GM19193 (cell line): ENCODE results near the gene ANKFY1.

Experiments
- POLR2A ChIP-seq: IDR thresholded peaks from 4 replicates; pipeline ENCODE4 v1.6.1; 2011; ENCODE audit not compliant: insufficient read depth, insufficient read length; ENCODE audit errors: extremely low read depth

ANKFY1 gene

DNA sequence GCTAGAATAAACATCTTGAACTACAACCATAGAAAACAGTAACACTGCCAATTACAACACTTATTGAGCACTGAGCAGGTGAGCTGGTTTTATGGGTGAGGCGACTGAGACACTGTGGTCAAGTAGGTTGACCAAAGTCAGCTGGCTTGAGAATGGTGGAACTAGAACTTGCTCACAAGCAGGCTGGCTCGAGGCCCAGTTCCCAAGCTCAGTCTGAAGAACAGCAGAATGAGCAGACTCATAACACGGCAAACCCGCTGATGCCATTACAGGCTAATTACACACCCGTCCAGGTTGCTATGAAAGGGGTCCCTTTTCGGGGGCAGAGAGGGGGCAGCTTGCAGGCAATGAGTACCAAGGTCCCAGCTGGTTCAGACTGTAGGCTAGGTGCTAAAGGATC lies 127.4 kb downstream of the ANKFY1 start:
- no peak for TF ChIP-seq POLR2A

DNA sequence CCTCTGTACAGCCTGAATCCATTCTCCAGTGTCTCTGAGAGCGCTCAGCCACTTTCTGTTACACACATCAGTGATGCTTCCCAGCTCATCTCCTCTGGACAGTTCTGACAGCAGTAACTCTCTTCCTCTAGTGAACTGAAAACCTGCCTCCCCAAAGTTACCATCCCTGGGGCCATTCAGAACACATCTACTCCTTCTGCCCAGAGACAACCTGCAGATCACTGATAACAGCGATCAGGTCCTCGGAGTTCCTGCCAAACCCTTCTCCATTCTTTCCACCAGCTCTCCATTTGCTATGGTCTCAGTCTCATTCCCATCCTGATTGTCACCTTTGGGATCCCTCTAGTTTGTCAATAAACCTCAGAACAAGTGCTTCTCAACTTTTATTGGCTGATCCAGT lies 128.3 kb downstream of the ANKFY1 start:
- TF ChIP-seq POLR2A = no peak

DNA sequence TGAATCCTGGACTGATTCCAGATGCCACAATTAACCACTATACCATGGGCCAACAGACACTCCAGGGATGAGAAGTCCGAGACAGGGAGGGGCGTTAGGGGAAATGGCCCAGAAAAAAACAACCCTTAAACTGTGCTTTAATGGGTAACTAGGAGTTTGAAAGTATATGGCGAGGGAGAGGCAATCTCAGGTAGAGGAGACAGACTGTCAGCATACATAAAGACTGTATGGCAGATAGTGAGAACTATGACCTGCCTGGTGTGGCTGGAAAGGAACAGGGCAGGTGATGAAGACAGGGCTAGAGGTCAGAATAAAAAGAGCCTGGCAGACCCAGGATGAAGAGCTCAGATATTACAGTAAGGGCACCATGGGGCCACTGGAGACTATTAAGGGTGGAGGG lies 129.1 kb downstream of the ANKFY1 start:
- TF ChIP-seq POLR2A = no peak

DNA sequence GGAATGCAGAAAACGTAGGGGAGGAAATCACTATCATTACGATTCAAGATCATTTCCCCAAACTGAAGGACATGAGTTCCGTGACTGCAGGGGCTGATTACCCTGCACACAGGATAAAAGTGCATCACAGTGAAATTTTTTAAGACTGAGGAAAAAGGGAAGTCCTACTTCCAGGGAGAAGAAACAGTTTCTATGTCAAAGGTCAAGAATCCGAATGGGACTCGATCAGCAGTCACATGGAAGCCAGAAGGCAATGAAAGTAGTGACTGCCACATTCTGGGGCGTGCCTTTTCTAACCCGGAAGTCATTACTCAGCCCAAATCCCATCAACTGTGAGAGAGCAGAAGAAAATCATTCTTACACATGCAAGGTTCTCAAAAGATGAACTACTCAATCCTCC lies 133.1 kb downstream of the ANKFY1 start:
- no peak for TF ChIP-seq POLR2A

- TF ChIP-seq POLR2A = no peak
Measured at GRCh38 chr17:4127555-4127954, 136.2 kb downstream of the ANKFY1 start.

DNA sequence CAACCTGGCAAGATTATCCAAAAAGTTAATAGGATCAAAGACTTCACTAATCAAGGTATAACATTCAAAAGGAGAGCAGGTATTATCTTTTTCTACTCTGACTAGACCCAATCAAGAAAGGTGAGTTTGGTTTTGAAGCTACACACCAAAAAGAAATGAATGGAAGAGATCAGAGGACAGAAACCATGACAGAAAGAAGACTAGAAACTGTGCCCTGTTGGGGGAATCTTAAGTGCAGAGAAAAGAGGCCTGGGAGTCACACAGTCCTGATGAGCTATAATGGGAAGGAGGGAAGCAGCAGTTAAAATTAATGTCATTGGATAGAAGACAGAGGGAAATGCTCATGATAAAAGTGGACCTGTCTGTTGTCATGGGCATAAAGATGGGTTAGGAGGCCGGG lies 138.2 kb downstream of the ANKFY1 start:
- no peak for TF ChIP-seq POLR2A

DNA sequence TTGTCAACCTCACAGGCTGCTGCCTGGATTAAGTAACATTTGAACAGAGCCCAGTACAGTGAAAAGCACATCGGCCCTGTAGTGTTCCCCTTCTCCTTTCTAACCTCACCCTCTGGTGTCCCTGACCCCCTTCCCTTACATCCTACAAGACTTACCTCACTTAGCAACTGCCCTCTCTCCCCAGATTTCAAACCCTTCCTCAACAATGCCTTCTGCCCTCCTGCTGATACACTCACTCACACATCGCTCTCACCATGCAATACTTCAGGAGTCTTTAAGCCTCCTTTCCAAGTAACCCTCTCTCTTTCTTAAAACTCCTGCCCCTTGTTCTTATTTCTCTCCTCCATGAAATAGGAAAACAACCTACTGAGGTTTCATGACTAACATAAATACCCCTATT lies 138.8 kb downstream of the ANKFY1 start:
- no peak for TF ChIP-seq POLR2A

GRCh38 chr17:4120332-4120731 lies 143.4 kb downstream of the ANKFY1 start:
- no peak for TF ChIP-seq POLR2A

GRCh38 chr17:4119299-4119698 lies 144.5 kb downstream of the ANKFY1 start:
- no peak for TF ChIP-seq POLR2A

GRCh38 chr17:4118015-4118743 lies 145.6 kb downstream of the ANKFY1 start:
- TF ChIP-seq POLR2A = no peak

- TF ChIP-seq POLR2A = no peak
Measured at GRCh38 chr17:4116516-4116915, 147.3 kb downstream of the ANKFY1 start.
